DMS79 (cell line): ENCODE data around the gene IL6R.

Source experiments
- DNase-seq: peaks from one replicate; lab custom pipeline; 2025; lab: John Stamatoyannopoulos, UW

IL6R gene

DNA sequence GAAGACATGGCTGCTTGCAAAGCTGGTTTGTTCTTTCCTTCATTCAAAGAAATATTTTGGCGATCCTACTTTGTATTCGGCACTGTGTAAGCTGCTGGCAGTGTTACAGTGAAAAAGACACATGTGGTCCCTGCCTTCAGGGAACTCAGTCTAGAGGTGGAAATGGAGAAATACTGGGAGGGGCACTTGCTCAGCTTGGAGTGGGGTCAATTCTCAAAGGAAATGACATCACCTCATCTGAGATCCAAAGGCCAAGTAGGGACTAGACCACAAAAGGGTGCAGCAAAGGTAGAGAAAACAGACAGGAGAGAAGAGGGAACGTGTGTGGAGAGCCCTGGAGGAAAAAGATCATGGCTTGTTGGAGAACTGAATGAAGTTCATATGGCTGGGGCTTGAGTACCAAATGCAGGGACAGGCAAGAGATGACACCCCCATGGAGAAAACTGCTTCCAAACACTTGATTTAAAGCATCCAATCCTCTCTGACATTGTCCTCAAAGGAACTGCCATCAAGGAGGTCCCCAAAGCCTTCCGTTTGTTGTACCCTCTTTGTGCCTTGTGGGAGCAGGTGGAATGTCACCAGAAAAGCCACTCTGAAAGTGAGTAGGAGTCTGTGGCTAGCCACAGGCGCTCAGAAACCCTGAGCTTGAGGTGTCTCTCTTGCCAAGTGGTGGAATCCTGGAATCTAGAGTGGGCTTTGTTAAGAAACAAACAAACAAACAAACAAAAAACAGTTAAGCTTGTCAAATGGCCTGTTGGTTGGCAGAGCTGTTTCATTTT lies 48.6 kb downstream of the IL6R start:
- peak; percentile 19 for DNase-seq

DNA sequence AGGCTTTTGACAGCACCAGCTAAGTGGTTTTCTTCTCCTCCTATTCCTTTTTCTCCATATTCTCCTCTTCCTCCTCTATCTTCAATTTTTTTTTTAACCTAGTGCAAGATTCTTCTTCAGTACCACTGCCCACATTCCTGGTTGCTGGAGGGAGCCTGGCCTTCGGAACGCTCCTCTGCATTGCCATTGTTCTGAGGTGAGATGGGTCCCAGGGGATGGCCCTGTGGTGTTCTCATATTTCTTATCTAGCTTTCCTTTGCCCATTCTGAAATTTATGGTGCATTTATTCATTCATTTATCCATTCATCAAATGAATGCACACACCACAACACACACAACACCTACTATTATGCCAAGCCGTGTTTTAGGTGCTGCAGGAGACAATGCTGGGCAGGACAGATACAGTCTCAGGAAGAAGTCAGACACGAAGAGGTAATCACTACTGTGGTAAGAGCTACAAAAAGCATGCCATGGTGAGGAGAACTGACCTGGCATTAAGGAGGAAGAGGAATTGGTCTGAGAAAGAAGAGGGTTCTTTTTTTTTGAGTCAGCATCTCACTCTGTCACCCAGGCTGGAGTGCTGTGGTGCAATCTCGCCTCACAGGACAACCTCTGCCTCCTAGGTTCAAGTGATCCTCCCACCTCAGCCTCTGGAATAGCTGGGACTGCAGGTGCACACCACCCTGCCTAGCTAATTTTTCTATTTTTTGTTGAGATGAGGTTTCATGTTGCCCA lies 49.4 kb downstream of the IL6R start:
- peak; percentile 48 for DNase-seq

DNA sequence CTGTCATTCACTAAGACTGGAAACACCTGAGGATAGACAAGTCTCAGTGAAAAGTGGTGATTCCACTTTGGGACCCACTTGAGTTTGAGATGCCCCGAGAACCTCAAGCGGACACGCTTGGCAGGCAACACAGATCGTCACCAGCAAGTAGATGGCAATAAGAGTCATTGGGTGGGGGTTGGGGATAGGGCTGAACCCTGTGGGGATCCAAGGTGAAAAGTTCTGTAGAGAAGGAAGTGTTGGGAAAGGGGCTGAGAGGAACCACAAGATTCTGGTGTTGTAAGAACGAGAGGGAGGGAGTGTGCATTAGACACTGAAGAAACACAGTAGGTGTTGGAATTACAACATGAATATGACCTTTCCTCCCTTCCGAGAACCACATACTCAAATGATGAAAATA lies 51.5 kb downstream of the IL6R start:
- no peak for DNase-seq

DNA sequence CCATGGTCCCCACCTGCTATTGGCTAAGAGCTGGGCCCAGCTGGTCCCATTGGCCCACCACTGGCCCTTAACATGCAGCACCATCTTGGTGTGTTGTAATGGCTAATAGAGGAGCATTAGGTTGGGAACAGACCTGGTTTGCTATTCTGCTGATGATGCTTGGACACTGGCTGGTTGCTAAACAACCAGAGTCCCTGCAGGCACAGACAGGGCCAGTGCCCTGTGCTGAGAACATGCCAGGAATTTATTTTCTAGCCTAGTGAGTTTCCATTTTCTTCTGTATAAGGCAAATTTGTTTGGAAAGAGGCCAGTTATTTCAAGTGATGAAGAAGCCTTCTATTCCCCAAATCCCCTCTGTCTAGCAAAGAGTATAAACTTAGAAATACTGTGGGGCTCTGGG lies 53.9 kb downstream of the IL6R start:
- no peak for DNase-seq

DNA sequence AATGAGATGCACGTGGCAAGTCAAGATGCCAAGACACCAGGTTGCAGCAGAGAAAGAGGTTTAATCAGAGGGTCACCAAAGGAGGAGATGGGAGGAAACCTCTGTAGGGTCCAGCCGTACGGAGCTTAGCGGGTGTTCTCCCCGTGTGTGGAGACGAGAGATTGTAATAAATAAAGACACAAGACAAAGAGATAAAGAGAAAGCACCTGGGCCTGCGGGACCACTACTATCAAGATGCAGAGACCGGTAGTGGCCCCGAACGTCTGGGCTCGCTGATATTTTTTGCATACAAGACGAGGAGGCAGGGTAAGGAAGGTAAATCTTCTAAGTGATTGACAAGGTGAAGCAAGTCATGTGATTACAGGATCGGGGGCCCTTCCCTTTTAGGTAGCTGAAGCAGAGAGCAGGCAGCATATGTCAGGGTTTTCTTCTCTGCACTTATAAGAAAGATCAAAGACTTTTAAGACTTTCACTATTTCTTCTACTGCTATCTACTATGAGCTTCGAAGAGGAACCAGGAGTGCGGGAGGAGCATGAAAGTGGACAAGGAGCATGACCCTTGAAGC lies 55.6 kb downstream of the IL6R start:
- DNase-seq, result no peak

DNA sequence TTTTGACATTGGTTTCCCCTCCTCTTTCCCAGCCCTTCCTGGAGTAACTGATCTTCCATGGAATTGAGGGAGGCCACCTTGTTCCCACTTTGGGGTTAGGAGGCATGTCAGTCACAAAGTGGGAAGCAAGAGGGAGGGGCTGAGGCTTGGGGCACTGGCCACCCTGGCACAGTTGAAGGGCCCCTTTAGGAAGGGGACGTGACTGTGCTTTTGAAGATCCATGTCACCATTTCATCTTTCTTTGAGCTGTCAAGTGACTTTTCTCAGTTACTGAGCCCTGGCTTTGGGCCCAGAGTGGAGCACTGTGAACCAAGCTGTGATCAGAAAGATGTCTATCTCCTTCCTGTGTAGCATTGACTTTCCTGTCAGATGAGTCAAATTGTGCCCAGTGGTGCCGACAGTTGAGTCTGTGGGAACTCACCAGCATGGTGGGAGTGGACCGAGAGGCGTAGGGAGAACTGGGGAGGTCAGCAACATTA lies 58.4 kb downstream of the IL6R start:
- no peak for DNase-seq

DNA sequence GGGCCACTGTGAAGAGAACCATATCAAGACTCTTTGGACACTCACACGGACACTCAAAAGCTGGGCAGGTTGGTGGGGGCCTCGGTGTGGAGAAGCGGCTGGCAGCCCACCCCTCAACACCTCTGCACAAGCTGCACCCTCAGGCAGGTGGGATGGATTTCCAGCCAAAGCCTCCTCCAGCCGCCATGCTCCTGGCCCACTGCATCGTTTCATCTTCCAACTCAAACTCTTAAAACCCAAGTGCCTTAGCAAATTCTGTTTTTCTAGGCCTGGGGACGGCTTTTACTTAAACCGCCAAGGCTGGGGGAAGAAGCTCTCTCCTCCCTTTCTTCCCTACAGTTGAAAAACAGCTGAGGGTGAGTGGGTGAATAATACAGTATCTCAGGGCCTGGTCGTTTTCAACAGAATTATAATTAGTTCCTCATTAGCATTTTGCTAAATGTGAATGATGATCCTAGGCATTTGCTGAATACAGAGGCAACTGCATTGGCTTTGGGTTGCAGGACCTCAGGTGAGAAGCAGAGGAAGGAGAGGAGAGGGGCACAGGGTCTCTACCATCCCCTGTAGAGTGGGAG lies 60.6 kb downstream of the IL6R start:
- DNase-seq, result no peak

DNA sequence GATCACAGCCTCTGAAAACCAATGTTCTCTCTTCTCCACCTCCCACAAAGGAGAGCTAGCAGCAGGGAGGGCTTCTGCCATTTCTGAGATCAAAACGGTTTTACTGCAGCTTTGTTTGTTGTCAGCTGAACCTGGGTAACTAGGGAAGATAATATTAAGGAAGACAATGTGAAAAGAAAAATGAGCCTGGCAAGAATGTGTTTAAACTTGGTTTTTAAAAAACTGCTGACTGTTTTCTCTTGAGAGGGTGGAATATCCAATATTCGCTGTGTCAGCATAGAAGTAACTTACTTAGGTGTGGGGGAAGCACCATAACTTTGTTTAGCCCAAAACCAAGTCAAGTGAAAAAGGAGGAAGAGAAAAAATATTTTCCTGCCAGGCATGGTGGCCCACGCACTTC lies 61.1 kb downstream of the IL6R start:
- no peak for DNase-seq

DNA sequence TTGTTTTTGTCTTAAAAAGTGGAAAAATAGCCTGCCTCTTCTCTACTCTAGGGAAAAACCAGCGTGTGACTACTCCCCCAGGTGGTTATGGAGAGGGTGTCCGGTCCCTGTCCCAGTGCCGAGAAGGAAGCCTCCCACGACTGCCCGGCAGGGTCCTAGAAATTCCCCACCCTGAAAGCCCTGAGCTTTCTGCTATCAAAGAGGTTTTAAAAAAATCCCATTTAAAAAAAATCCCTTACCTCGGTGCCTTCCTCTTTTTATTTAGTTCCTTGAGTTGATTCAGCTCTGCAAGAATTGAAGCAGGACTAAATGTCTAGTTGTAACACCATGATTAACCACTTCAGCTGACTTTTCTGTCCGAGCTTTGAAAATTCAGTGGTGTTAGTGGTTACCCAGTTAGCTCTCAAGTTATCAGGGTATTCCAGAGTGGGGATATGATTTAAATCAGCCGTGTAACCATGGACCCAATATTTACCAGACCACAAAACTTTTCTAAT lies 61.8 kb downstream of the IL6R start:
- no peak for DNase-seq

DNA sequence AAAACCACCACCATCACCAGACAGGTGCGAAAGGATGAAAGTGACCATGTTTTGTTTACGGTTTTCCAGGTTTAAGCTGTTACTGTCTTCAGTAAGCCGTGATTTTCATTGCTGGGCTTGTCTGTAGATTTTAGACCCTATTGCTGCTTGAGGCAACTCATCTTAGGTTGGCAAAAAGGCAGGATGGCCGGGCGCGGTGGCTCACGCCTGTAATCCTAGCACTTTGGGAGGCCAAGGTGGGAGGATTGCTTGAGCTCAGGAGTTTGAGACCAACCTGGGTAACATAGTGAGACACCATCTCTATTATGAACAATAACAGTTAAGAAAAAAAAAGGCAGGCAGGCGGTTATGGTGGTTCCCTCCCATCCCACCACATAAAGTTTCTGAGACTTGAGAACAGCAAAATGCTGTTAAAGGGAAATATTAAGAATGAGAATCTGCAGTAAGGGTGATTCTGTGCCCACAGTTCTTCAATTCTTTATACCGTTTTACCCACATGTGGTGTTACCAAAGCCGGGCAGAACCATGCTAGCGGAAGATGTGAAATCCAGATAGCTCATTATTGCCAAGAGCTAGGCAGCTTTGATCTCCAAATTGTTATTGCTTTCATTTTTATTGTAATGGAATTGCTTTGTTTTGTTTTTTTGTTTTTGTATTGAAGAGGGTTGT lies 62.4 kb downstream of the IL6R start:
- DNase-seq, result no peak

DNA sequence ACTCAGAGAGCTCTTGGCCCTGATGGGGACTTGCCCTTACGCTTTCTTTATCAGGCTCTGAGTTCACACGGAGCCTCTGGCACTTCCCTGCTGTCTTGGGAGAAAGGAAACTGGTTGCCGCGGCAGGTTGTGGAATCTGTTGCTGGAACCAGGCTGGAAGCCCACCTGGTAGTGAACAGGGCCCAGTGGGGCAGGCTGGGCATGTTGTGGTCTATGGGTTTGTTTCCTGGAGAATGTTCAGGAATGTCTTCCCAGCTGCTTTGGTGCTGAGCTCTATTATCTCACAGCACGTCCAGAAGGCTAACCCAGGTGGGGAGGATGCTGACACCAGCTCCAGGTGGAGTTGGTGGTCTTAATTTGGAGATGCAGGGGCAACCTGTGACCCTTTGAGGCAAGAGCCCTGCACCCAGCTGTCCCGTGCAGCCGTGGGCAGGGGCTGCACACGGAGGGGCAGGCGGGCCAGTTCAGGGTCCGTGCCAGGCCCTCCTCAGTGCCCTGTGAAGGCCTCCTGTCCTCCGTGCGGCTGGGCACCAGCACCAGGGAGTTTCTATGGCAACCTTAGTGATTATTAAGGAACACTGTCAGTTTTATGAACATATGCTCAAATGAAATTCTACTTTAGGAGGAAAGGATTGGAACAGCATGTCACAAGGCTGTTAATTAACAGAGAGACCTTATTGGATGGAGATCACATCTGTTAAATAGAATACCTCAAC lies 63.5 kb downstream of the IL6R start:
- DNase-seq, result no peak

DNA sequence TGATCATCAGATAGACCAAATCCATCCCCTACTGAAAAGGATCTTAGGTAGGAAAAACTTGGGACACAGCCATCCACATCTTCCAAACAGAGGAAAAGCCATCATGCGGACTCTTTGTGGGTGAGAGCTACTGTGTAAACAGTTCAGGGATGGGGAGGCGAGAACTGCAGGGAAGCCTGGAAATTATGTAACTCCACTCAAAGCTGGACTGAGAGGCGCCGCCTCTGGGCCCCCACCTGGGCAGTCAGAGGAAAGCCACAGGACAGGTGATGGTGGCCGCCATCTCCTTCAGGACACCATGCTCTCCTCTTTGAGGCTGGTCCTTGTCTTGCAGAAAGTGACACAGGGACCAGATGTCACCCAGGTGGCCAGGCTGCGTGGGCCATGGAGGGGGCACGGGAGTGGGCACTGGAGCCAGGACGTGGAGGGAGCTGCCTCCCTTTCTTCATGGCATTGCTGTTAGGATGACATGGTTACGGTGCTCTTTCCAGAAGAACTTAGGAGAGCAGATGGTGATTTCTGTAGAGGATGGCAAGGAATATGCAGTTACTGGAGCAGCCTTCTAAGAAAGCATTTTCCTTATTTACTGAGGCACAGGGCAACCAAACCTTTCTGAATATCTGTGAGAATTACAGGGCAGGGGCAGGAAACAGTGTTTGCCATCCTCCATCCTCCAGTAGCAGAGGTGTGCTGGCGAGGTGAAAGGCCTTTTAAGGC lies 64.9 kb downstream of the IL6R start:
- DNase-seq, result no peak

DNA sequence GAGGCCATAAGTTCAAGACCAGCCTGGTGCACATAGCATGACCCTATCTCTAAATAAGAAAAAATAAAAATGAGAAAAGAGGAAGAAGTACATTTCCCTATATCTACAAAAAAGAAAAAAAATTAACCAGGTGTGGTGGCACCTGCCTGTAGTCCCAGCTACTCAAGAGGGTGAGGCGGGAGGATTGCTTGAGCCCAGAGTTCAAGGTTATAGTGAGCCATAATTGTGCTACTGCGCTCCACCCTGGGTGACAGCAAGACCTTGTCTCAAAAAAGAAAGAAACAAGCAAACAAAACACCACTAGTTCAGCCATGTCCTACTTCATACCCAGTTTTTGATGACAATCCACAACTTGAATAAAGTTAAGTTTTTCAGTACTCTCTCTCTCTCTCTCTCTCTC lies 66.2 kb downstream of the IL6R start:
- no peak for DNase-seq

DNA sequence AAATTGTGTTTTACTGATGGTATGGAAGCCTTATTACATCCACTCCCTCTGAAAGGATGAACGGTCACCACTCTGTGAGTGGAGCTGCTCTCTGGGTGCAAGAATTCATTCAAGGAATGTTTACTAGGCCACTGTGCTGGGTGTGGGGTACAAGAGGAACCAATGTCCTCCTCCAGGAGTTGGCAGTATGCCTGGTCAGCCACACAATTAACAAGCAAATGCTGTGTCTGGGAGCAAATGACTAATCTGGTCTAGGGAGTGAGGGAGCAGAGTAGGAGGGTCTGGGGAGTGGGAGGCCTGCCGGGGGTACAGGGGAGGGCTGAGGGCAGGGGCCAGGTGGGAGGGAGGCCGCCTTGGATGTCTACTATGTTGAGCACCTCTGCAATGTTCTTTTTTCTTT lies 69.7 kb downstream of the IL6R start:
- no peak for DNase-seq

DNA sequence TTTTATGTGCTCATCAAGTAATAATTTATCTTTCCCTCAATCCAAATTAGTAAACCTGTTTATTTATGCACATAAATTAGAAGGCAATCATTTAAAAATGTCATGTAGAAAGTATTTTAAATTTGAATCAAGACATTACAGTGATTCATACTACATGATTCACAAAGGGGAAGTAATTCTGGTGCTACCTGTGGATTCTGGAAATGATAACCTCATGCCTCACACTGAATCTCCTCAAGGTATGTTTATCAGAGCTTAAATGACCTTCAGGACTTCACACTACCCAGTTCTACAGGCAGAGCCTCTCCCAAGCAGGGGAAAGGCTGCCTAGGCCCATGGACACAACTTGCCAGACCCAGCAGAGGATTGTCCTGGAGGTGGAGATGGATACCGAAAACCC lies 71.6 kb downstream of the IL6R start:
- no peak for DNase-seq

DNA sequence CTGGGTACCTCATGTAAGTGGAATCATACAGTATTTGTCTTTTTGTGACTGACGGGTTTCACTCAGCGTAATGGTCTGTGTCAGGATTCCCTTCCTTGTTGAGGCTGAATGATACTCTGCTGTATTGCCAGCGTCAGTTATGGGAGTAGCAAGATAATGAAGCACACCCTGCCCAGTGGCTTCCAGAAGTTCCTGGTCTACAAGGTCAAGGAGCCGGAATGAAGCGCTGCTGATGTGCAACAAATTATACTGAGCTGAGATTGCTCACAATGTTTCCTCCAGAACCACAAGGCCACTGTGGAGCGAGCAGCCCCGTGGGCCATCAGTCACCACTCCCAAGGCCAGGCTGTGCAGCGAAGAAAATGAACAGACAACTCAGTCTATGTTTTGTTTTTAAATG lies 72.9 kb downstream of the IL6R start:
- DNase-seq, result no peak

DNA sequence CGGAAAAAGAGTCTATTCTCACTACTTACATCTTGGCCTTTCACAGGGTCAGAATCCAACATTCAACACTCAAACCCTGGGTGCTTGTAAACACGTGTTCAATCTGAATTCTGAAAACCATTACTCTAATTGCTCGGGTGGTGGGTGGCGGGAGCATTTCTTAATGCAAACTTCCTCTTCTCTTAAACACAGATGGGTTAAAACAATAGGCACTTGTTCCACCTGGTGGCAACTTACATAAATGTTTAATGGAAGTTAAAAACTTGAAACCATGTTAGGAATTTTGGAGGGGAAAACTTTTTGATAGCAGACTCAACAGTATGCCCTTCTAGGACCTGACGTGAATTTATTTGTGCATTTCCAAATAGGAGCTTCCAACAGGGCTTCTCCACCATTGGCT lies 73.5 kb downstream of the IL6R start:
- no peak for DNase-seq

DNA sequence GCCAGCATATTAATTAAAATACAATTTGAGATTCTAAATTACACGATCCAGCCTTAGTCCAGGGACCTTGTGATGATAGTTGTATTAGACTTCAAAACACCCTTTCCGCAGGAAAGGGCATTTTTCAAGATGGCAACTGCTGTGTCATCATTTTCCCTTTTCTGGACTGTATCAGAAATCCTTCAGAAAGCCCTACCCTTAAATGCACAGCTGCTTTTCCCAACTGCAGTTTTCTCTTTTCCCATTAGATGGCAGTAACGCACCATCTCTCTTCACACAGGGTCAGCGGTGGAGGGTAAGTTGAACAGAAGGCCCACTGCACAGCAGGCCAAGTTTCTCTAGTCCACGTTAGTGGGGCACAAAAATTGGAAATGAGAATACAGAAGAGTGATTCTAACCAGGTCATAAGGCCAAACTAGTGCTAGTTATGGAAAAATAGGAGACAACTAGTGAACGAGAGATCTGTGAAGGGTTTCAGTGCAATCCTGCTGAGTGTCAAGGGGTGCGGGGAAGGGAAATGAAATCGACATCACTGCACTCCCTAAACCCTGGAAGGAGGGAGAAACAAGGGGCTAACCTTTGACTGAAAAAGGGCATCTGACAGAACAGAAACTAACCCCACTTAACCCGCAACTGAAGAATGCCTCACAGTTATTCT lies 74.8 kb downstream of the IL6R start:
- peak; percentile 44 for DNase-seq

DNA sequence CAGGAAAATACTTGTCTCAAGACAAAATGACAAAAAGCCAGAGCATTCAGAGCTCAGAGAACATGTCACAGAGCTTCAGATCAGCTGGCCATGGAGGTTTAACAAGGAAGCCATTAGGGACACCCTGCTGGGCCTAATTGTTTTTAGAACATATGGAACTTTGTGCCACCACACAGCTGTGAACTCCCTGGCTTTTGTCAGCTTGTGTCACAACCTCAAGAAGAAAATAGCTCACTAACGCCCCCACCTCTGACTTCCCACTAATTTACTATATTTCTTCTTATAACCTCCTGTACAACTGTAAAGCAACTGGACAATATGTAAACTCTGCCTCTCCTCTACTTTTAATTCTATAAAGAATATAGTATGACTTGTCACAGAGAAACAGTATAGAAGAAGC lies 75.9 kb downstream of the IL6R start:
- DNase-seq, result no peak
